GM18526 (cell line): ENCODE measurements around the gene VOPP1.

Experiments used
- POLR2A ChIP-seq: IDR thresholded peaks from 3 replicates; pipeline ENCODE4 v1.6.1; 2011; ENCODE audit not compliant: insufficient read length; ENCODE audit errors: extremely low read depth

The VOPP1 gene

DNA sequence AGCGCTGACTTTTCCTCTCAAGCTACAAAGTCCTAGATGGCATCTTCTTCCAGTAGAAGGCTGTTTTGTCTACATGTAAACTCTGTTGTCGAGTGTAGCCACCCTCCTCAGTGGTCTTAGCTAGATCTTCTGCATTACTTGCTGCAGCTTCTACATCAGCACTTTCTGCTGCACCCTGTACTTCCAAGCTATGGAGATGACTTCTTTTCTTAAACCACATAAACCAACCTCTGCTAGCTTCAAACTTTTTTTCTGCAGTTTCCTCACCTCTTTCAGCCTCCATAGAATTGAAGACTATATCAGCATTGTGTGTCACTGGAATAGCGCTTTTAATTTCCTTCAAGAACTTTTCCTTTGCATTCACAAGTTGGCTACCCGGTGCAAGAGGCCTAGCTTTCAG lies 119.3 kb downstream of the VOPP1 start:
- no peak for TF ChIP-seq POLR2A

DNA sequence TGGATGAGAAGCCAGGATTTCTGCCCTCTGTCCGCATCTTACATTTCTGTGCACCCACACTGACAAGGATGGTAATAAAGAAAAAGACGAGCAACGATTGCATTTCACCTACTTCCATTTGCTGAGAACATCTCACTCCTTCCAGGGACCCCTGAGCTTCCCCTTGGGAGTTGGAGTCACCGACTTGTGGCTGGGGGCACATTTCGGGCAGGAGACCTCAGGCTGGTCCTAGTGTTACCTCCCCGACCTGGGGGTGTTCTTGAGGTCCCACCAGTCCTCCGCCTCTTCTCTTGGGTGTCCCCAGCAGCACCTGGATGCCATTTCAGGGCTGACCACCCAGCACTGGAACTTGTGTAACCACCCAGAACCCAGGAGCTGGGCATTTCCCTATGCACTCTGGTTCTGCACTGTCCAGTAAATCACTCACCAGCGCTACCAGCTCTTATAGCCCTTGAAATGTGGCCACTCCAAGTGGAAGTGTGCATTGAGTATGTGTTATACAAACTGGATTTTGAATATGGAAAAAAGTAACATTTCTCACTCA lies 122.2 kb downstream of the VOPP1 start:
- no peak for TF ChIP-seq POLR2A

DNA sequence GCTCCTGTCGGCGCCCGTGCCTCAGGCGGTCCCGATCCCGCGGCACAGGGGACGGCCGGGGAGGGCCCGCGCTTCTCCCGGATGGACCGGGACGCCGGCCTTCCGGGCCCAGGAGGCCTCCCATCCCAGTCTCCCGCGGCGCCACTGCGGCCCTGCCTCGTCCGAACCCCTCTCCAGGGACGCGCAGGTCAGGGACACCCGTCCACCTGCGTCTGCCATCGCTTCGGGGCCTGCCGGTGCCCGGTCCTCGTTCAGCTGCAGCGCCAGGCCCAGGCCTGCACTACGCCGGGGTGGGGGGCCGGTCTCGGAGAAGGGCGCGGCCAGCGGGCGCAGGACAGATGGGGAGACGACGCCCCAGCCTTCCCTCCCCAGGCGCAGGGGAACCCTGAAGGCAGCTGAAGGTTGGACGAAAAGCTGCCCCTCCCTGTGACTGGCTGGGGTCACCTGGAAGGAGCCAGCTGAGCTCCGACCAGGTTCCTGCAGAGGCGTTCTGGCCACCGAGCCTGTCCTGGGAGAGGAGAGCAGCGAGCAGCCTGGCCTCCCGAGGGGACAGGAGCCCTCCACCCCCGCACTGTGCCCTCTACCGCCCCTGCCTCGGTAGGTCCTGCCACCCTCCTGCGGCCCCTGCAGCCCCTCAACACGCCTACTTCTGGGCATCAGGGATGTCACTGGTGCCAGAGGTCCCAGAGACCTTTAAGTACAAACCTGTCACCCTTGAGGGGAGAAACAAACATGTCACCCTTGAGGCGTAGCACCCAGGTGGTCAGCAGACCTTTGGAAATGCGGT lies 122.9 kb downstream of the VOPP1 start:
- no peak for TF ChIP-seq POLR2A

DNA sequence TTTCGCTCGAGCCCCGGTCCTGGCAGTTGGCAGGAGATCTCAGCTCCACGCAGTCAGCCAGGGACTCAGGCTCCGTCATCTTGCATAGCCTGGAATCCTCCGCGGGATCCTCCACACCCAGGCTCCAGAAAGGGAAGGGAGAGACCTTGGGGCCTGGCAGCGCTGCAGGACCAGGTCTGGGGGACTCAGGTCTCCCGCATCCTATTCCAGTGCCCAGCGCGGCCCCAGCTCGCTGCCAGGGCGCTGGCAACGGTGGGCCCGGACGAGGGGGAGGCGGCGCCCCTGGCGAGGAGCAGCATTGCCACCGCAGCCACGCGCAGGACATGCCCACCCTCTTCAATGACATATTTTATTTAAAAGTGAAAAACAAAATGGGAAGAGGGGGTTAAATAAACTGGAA lies 123.8 kb downstream of the VOPP1 start:
- no peak for TF ChIP-seq POLR2A

DNA sequence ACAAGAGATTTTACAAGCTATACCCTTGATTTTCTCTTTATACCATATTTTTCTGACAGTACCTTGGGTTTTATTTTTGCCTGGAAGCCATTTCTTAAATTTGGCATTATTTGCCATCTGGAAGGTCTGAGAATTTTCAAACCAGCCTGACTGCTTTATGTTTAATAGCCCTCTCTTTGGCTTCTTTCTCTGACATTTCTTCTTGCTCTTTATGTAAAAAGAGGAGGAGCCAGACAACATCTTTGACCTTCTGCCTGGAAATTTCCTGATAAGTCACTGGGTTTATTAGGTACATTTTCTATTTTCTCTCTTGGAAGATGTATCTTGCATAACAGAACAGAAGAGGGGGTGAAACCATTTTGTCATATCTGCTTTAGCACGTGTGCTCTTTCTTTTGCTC lies 127.5 kb downstream of the VOPP1 start:
- TF ChIP-seq POLR2A = no peak

DNA sequence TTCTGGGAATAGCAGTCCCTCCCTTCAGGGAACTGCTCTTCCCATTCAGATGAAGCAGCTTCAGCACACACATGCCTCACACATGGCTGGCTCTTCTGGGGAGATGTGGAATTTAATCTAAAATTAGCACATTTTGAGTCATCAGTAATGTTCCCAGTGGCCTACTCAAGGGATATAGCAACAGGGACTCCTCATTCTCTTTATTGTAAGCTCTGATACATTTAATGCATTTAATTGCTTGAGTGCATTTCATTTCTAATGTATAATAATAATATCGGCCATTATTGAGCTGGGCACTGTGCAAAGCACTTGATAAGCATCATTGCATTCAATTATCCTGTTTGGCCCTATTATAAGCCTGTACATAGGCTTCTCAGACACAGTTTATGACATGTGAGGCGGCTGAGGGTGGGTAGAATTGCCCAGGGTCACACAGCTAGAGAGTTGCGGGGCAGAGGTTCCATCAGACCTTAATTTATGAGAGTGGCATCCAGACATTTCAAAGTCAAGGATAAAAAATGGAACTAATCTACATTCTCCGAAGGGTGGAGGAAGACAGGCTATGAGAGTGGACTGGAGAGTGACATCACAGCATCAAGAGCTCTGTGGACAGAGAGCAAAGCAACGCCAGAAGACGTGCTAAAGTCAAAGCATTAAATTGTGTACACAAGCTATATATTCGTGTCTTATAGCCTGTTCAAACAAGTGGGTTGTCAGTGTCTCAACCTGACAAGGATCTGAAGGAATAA lies 130.4 kb downstream of the VOPP1 start:
- TF ChIP-seq POLR2A = no peak

DNA sequence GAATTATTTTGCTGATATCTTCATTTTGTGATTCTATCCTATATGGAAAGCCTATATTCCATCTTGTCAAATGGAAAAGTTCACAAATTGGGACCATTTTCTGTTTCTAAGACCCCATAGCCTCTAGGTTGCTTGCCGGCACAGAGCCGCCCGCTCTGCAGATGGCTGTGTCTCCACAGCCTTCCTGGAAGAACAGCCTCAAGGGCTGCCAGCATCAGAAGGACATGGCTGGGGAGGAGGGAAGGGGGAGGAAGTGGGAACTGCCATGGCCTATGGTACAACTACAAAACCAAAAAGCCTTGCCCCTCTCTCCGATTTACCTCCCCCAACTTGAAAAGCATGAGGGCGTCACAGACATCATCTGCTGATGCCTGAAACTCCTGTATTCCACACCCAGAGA lies 131.3 kb downstream of the VOPP1 start:
- TF ChIP-seq POLR2A = no peak

DNA sequence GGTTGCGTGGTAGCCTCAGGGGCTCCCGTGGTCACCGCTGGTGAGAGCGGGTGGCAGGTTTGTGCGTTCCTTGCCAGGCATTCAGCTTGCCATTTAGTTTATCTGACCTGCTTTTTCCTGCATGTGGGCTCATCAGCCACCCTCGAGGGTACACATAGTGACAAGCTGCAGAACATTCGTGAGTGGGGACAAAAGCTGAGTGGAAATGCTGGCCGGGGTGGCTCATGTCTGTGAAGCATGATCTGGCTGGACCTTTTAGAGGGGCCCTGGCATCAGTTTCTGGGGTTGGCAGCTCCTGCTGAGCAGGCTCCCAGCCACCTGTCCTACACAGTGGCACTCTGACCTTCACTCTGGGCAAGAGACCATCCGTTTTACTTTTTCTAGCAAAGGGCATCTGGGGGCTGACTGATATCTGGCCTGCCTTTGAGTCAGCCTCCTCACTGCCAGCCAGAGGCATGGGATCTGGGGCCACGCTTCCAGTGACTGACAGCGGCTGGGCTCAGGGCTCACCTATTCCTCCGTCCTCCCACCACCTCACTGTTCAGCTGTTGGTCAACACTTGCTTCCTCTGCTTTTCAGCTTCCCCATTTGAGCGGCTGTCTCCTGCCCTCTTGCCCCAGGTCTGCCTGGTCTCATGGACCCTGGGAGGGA lies 132.1 kb downstream of the VOPP1 start:
- TF ChIP-seq POLR2A = no peak

DNA sequence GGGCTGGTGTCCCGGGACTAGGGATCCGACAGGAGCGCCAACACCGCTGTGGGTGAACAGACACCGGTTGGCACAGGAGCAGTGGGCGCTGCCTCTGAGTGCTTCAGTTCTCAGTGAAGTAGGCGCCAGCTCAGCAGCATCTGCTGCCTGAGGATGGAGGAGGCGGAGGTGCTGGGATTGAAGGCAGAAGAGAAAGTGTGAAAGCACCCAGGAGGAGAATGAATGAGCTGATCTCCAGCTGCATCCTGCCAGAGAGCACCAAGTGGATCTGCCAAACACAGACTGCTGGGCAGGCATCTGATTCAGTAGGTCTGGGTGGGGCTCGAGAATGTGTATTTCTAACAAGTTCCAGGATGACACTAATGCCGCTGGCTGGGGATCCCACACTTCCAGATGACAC lies 132.7 kb downstream of the VOPP1 start:
- TF ChIP-seq POLR2A = no peak

DNA sequence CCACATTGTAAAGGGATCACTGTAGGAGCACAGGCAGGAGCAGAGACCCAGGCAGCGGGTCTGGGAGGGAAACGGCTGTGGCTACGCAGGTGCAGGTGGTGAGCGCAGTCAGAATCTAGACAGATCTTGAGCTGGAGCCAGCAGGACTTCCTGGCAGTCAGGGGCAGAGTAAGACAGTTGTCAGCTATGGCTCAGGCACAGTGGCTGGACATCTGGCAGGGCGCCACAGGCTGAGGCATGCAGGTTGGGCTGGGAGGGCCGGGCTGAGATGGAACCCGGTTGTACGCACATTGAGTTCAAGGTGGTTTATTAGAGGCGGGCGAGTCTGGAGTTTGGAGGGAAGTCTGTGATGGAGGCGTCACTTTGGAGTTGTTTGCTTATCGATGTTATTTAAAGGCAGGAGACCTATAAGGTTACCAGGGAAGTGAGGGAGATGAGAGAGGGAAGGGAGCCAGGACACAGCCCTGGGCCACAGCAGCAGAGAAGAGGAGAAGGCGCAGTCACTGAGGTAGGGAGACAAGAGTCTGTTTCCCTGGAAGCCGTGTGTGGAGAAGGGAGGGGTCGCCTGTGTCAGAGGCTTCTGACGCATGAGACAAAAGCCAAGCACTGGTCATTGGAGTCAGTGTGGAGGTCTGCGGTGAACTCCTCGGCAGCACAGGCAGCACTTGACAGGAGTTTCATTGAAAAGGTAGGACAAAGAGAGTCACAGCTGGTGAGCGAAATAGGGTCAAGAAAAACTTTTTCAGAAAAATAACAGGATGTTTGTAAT lies 133.4 kb downstream of the VOPP1 start:
- TF ChIP-seq POLR2A = no peak

DNA sequence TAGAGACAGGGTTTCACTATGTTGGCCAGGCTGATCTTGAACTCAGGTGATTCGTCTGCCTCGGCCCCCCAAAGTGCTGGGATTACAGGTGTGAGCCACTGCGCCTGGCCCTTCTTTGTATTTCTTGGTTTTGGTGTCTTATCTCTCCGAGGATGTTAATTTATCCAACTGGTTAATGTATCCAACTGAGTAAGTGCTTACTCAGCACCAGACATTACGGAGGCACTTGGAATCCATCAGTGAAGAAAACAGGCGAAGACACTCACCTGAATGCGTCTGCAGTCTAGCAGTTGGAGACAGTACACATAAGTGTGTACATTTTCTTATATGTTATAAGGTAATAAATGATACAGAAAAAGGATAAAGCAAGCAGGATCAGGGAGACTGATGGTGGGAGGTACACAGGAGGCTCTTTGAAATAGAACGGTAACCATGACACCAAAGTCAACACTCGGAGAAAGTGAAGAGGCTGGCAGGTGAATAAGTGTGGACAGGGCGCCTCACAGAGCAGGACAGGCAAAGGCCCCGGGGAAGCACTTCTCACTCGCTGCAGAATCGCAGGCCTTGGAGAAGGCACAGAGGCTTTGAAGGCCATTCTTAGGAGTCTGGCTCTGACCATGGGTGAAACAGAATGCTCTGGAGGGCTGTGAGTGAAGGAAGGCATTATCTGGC lies 134.1 kb downstream of the VOPP1 start:
- no peak for TF ChIP-seq POLR2A

DNA sequence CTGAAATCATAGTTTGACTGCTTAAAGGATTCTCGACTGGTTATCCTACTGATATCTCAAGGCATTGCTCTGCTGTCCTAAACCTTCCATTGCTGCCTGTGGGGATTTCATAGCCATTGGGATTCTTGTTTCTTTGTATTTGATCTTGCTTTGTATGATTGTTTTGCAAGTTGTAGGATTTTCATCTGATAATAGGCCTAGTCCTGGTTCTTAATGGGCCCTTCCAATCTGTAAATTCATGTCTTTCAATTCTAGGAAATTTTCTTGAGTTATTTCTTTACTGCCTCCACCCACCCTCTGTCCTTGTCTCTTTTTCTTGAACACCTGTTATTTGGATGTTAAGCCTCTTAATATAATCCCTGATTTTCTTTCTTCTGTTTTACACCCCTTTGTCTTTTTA lies 134.9 kb downstream of the VOPP1 start:
- no peak for TF ChIP-seq POLR2A

DNA sequence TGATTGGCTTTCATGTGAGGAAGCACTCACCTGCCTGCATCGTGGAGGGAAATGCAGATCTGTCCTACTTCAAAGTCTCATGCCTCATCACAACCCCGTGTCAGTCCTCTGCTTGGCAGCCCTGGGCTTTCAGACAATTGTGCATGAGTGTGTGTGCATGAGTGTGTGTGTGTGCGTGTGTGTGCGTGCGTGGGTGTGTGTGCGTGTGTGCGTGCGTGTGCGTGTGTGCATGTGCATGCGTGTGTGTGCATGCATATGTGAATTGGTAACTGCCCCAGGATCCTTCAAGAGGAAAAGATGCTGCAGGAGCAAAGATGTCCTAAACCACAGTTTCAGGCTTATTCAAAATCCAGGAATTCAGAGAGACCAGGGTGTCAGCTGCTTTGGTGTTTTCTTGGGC lies 135.8 kb downstream of the VOPP1 start:
- TF ChIP-seq POLR2A = no peak

DNA sequence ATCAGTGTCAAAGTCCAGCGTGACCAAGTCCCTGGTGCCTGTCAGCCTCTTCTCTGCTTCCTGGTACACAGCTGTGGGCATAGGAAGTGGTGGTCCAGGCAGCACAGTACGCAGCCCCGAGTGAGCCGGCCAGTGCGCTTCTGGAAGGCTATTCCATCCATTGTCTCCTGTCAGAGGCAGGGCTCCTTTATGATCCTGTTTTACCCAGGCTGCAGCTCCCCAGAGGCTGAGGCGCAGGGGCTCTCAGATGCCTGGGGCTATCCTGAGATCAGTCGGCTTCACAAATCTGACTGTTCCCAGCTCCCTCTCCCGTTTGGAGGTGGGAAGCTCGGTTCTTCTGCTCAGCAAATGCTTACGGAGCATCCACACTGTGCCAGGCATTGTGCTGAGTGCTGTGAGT lies 136.8 kb downstream of the VOPP1 start:
- no peak for TF ChIP-seq POLR2A
